Tibial artery (tissue), 4 donors: Measurements from ENCODE around the gene PPP2R2B.

ENCODE experiments used
- DNase-seq, 2 donors: peaks; one replicate each; pipeline ENCODE4 v3.0.0-alpha.2; 2019
- H3K27ac ChIP-seq, 2 donors: fragments of 200-600 bp; sonication (generic) in 1 of 2; 1 replicate in 1 of 2; 2 replicates in 1 of 2; pipeline ENCODE4 v1.5.1; 2018 to 2019; ENCODE audit warnings: mild to moderate bottlenecking in 1 of 2
- H3K27me3 ChIP-seq, 2 donors: fragments of 200-600 bp; sonication (generic) in 1 of 2; one replicate each; pipeline versions ENCODE4 v1.5.1 to v1.6.0; 2016 to 2019
- H3K36me3 ChIP-seq, 3 donors: fragments of 200-600 bp; sonication (generic) in 2 of 3; one replicate each; pipeline ENCODE4 v1.5.1; 2016 to 2019; ENCODE audit warnings: mild to moderate bottlenecking in 2 of 3
- H3K4me1 ChIP-seq, 4 donors: fragments of 200-600 bp; sonication (generic) in 2 of 4; 1 replicate in 3 of 4; 2 replicates in 1 of 4; pipeline ENCODE4 v1.5.1; 2016 to 2019
- H3K4me3 ChIP-seq, 2 donors: fragments of 200-600 bp; sonication (generic) in 1 of 2; 1 replicate in 1 of 2; 2 replicates in 1 of 2; pipeline ENCODE4 v1.5.1; 2018 to 2019; ENCODE audit warnings: mild to moderate bottlenecking in 2 of 2
- H3K9me3 ChIP-seq, 3 donors: fragments of 200-600 bp; sonication (generic) in 1 of 3; one replicate each; pipeline ENCODE4 v1.5.1; 2016 to 2019
- intact Hi-C: fragments of 100-400 bp; cut with DNase I; formaldehyde crosslinking; loops from one replicate; pipeline ENCODE4 v1.15.0; 2023; ENCODE audit warnings: low total_unique reads
- TF ChIP-seq, protein P1 (sequence below), 2 experiments: fragments of 200-600 bp in 1 of 2; fragments of 450-650 bp in 1 of 2; IDR thresholded peaks; one replicate each; pipeline ENCODE4 v1.5.1; 2017 to 2019; ENCODE audit warnings: antibody characterized with exemption in 2 of 2, mild to moderate bottlenecking in 1 of 2, moderate library complexity in 1 of 2

PPP2R2B gene

DNA sequence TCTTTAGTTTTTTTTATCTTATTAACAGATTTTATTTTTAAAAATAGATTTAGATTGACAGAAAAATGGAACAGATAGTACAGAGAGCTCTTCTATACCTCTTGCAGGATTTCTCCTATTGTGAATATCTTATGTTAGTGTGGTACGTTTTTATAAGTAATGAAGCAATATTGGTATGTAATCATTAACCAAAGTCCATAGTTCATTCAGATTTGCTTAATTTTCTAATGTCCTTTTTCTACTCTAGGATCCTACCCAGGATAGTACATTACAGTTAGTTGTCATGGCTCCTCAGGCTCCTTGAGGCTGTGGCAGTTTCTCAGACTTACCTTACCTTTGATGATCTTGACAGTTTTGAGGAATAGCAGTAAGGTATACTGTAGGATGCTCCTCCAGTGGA is 30.4 kb downstream of the PPP2R2B start:
- Histone ChIP-seq H3K9me3 (no peaks in the 10 kb centered on the region), H3K27me3 (no peaks in the 10 kb centered on the region), H3K4me1 (no peaks in the 10 kb centered on the region), H3K4me3 (no peak overlapping the region), H3K36me3 (no peaks in the 10 kb centered on the region), H3K27ac (no peak overlapping the region)
- TF ChIP-seq, protein P1, sequence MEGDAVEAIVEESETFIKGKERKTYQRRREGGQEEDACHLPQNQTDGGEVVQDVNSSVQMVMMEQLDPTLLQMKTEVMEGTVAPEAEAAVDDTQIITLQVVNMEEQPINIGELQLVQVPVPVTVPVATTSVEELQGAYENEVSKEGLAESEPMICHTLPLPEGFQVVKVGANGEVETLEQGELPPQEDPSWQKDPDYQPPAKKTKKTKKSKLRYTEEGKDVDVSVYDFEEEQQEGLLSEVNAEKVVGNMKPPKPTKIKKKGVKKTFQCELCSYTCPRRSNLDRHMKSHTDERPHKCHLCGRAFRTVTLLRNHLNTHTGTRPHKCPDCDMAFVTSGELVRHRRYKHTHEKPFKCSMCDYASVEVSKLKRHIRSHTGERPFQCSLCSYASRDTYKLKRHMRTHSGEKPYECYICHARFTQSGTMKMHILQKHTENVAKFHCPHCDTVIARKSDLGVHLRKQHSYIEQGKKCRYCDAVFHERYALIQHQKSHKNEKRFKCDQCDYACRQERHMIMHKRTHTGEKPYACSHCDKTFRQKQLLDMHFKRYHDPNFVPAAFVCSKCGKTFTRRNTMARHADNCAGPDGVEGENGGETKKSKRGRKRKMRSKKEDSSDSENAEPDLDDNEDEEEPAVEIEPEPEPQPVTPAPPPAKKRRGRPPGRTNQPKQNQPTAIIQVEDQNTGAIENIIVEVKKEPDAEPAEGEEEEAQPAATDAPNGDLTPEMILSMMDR (IDR thresholded peaks at IDR 0.05), result no peak
- intact Hi-C loops, result no loop called here
- no peak for DNase-seq

DNA sequence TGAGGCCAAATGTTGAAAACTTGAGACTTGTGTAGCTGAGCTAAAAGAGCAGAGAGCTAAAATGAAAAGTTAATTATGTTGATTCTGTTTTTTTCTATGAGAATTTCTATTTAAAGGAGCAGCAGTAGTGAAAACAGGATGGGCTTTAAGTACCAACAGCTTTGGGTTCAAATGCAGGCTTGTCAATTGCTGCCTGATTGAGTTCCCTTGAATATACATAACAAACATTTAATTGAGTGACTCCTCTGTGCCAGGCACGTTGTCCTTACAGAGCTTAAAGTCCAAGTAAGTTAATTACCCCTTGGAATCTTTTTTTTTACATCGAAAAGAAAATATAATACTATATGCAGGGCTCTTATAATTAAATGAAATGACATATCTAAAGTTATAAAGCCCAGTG is 38.5 kb downstream of the PPP2R2B start:
- TF ChIP-seq, protein P1 (IDR thresholded peaks at IDR 0.05), result no peak
- H3K27me3 ChIP-seq, result no peaks in the 10 kb centered on the region
- no peaks in the 10 kb centered on the region for H3K36me3 ChIP-seq
- no peak overlapping the region for H3K4me3 ChIP-seq
- H3K9me3 ChIP-seq, result no peaks in the 10 kb centered on the region
- peaks cover 0 to 14% (median 3%) of the 10 kb centered on the region in 4 donors for H3K4me1 ChIP-seq
- DNase-seq, result no peak
- H3K27ac ChIP-seq, result no peak overlapping the region
- intact Hi-C loops, result no loop called here

DNA sequence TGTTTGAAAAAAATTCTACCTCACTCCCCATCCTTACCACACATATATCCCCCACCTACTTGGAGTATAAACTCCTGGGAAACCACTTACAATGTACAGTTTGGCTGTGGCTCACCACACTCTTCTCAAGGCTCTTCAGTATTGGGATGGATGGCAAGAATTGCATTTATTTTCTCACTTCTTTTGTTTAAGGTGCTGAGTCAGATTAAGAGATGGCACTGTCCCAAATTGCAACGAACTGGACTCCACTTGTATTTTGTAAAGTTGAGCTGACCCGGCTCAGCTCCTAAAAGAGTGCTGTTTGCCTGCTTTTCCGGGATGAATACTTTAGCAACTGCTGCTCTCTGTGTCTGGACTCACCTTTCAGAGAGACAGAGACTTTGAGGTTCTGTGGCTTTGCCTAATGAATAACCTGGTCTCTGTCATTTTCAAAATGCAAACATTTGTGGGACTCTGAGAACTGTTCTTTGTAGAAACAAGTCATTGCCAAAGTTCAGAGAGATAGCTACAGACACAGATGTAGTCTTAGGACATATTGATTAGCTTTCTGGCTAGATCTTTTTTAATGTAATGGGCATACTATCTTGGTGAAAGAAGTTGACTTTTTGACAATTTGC is 42.2 kb downstream of the PPP2R2B start:
- Histone ChIP-seq H3K4me3 (no peak overlapping the region), H3K4me1 (peaks cover 0 to 30% (median 3%) of the 10 kb centered on the region in 4 donors), H3K36me3 (no peaks in the 10 kb centered on the region), H3K27me3 (no peaks in the 10 kb centered on the region), H3K27ac (no peak overlapping the region), H3K9me3 (no peaks in the 10 kb centered on the region)
- intact Hi-C loops, result no loop called here
- TF ChIP-seq, protein P1 (IDR thresholded peaks at IDR 0.05), result no peak
- no peak for DNase-seq

DNA sequence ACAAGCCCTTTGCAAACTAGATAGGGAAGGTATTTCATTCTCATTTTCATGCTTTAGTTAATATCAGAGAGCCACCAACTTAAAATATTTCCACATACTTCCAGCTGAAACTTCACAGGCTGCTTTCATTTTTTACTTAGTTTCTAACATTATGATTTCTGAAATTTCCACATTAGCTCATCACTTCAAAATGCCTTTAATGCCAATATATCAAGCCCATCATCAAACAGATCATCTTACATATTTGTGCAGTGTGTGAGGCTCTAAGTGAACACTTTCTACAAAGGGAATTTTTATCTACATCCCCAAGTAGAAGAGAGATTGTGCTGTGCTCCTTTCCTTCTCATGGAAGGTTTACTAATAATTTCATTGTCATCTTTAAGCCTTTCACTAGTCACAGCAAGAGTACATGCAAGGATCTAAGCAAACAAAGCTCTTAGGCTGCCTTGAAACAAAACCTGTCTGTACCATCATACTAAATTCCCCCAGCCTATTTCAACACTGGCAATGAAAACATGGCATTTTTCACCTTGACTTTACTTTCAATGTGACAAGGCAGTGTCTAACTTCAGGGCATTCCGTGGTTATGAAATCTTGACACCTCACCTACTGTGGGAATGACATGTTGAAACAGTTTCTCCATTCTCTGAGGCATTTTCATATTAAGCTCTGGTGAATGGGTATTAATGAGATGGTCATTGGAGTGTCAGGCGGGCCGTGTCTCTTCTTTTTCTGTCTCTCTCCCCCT is 45.4 kb downstream of the PPP2R2B start:
- no peak for DNase-seq
- Histone ChIP-seq H3K27ac (peak overlapping the region in 1 of 2 donors; percentile 17), H3K9me3 (no peaks in the 10 kb centered on the region), H3K4me3 (no peak overlapping the region), H3K36me3 (no peaks in the 10 kb centered on the region), H3K27me3 (no peaks in the 10 kb centered on the region), H3K4me1 (peaks cover 0 to 25% (median 6%) of the 10 kb centered on the region in 4 donors)
- TF ChIP-seq, protein P1 (IDR thresholded peaks at IDR 0.05), result no peak
- intact Hi-C loops, result no loop called here

DNA sequence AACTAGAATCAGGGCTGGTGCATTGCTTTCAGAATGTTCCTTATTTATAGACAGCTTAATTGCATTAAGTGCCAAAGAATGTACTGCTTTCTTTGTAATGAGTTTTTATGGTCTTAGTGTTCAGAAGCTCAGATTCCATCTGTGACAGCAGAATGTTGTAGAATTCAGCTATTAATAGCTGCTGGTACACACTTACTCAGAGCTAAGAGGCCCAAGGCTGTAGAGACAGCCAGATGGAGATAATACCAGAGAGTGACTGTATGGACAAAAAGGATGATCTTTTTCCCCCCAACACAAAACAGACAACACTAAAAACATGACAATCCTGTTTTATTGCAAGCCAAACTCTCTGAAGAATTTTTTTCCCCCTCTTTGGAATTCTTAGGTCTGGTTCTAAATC is 50.2 kb downstream of the PPP2R2B start:
- Histone ChIP-seq H3K27ac (no peak overlapping the region), H3K36me3 (no peaks in the 10 kb centered on the region), H3K4me3 (no peak overlapping the region), H3K4me1 (peaks cover 0 to 30% (median 7%) of the 10 kb centered on the region in 4 donors), H3K27me3 (no peaks in the 10 kb centered on the region), H3K9me3 (no peaks in the 10 kb centered on the region)
- TF ChIP-seq, protein P1 (IDR thresholded peaks at IDR 0.05), result no peak
- no peak for DNase-seq
- intact Hi-C loops, result no loop called here
